A549 (cell line): ENCODE data around the gene PRDM1.

Experiments used
- CHD4 ChIP-seq: fragments of 200-600 bp; sonication (generic); IDR thresholded peaks from 2 replicates; pipeline ENCODE4 v1.6.1; 2016; ENCODE audit warnings: antibody characterized with exemption, mild to moderate bottlenecking, borderline replicate concordance
- CTCF ChIP-seq: fragments of >200 bp; sonication (Bioruptor Twin); formaldehyde crosslinking; IDR thresholded peaks from 3 replicates; pipeline ENCODE4 v1.5.1; 2016
- ELK1 ChIP-seq: fragments of 150-350 bp; IDR thresholded peaks from 2 replicates; pipeline ENCODE4 v1.6.1; 2014; ENCODE audit warnings: low read depth, mild to moderate bottlenecking, low read length
- ESRRA ChIP-seq: fragments of 150-350 bp; IDR thresholded peaks from 2 replicates; pipeline ENCODE4 v1.6.1; 2014; ENCODE audit warnings: mild to moderate bottlenecking, low read length, borderline replicate concordance
- FOXS1 ChIP-seq: fragments of 250-450 bp; sonication (Bioruptor Pico); IDR thresholded peaks from 2 replicates; pipeline ENCODE4 v1.5.0; 2020; ENCODE audit warnings: mild to moderate bottlenecking, moderate library complexity
- MAX ChIP-seq: IDR thresholded peaks from 2 replicates; pipeline ENCODE4 v1.6.1; 2012
- POLR2A ChIP-seq: IDR thresholded peaks from 2 replicates; pipeline ENCODE4 v1.6.1; 2012; ENCODE audit warnings: mild to moderate bottlenecking, low read length
- SREBF2 ChIP-seq: fragments of 450-650 bp; IDR thresholded peaks from 2 replicates; pipeline ENCODE4 v1.6.1; 2014; ENCODE audit warnings: mild to moderate bottlenecking, moderate library complexity
- ZC3H11A ChIP-seq: fragments of 450-650 bp; IDR thresholded peaks from 2 replicates; pipeline ENCODE4 v1.6.1; 2014; ENCODE audit warnings: antibody characterized with exemption, mild to moderate bottlenecking

GRCh38 chr6:106145144-106145543, 59.0 kb downstream of the PRDM1 start:
- TF ChIP-seq SREBF2 (no peak), ZC3H11A (no peak), CHD4 (no peak), CTCF (no peak), MAX (no peak), FOXS1 (CRISPR knock-in tag) (no peak), ELK1 (no peak), POLR2A (no peak), ESRRA (no peak)
